ENCODE data around the gene PPP1R15A. TPM values are rescaled to one million over a fixed set of nuclear protein-coding genes. Genes with fewer than 3 reads are reported as not detected.

The PPP1R15A gene
- total and polyA plus RNA-seq, 2 of the 8 experiments (the other 6 are each of a cell fraction or from before 2014, with no cell fraction given) = 4.1 to 14.0 TPM

DNA sequence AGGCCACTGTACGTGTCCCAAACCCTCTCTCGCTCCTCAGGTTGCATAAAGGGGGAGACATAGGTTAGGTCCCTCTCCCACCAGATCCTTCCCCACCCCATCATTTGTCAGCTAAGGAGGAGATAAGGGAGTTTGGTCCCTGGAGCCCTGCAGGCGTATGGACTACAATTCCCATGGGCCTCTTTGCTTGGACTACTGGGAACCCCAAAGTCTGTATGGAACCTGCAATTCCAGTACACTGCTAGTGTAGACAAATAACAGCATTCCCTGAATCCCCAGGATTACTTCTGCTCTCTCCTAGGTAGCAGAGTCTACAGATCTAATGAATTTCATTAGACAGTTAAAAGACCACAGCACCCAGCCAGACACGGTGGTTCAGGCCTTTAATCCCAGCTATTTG is 19.9 kb upstream of the PPP1R15A start:
- WGBS, 2 experiments (ENCODE audit: extremely low coverage in 1 of 2, insufficient coverage in 1 of 2, insufficient read length in 1 of 2, insufficient replicate concordance in 2 of 2, low coverage in 1 of 2, low lambda C conversion rate in 2 of 2, missing lambda C conversion rate in 1 of 2) = 91% methylated on average over 4 of the region's 4 CpGs; no CpG with 5 or more reads in 1 of the 2 experiments
- no peak overlapping the region for H3K23ac ChIP-seq (ENCODE audit: insufficient read length)
- no peaks in the 10 kb centered on the region for H3K4me1 ChIP-seq (replicated peaks in 1 of 4; ENCODE audit: control insufficient read depth in 3 of 4, insufficient read depth in 4 of 4, low read length in 3 of 4)
- H2BK12ac ChIP-seq (ENCODE audit: low read depth, low read length) = no peak overlapping the region
- H2BK120ac ChIP-seq (replicated peaks; ENCODE audit: low read depth, low read length) = no peak overlapping the region
- no peaks in the 10 kb centered on the region for H3K79me2 ChIP-seq (ENCODE audit: control insufficient read depth in 1 of 2, insufficient read depth in 2 of 2, low read length in 2 of 2)
- TF ChIP-seq SIX5 (IDR thresholded peaks at IDR 0.05; ENCODE audit: low read depth, low read length) = peak; percentile 39
- TF ChIP-seq KDM1A (IDR thresholded peaks at IDR 0.05; ENCODE audit: borderline replicate concordance, low read length) = no peak
- TF ChIP-seq, protein P1, sequence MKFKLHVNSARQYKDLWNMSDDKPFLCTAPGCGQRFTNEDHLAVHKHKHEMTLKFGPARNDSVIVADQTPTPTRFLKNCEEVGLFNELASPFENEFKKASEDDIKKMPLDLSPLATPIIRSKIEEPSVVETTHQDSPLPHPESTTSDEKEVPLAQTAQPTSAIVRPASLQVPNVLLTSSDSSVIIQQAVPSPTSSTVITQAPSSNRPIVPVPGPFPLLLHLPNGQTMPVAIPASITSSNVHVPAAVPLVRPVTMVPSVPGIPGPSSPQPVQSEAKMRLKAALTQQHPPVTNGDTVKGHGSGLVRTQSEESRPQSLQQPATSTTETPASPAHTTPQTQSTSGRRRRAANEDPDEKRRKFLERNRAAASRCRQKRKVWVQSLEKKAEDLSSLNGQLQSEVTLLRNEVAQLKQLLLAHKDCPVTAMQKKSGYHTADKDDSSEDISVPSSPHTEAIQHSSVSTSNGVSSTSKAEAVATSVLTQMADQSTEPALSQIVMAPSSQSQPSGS (IDR thresholded peaks at IDR 0.05; ENCODE audit: low read length) = no peak
- TF ChIP-seq SAP30 (IDR thresholded peaks at IDR 0.05; ENCODE audit: insufficient read depth, insufficient replicate concordance, low read length) = no peak
- no peak overlapping the region for H3K18ac ChIP-seq (ENCODE audit: extremely low read depth, low read length)
- H4K8ac ChIP-seq (ENCODE audit: extremely low read depth, insufficient read depth, low read length) = no peak overlapping the region
- H3K56ac ChIP-seq (replicated peaks; ENCODE audit: insufficient read length, low read depth, low read length) = no peak overlapping the region
- CTCF ChIA-PET (ENCODE audit: partially characterized antibody) = interaction anchor here (0.8 to 3.5 kb wide), 9 partner anchors 8 to 139 kb away, joined by 3 to 15 read pairs (median 3); no protein-coding TSS in a partner anchor
- no peak overlapping the region for H3K9ac ChIP-seq (replicated peaks in 1 of 4; ENCODE audit: extremely low read depth in 1 of 4, low read depth in 3 of 4, low read length in 3 of 4)
- no peak overlapping the region for H3K4me3 ChIP-seq (ENCODE audit: extremely low read depth in 1 of 4, insufficient read depth in 2 of 4, low read depth in 3 of 4, low read length in 4 of 4)
- H2BK20ac ChIP-seq (ENCODE audit: low read length) = no peak overlapping the region
- no peak overlapping the region for H3K14ac ChIP-seq (ENCODE audit: insufficient read length)
- H3K27ac ChIP-seq (ENCODE audit: low read depth, low read length) = no peak overlapping the region
- H4K20me1 ChIP-seq (replicated peaks in 1 of 2; ENCODE audit: control insufficient read depth in 1 of 2, insufficient read depth in 2 of 2, low read length in 2 of 2) = peaks cover 0 to 1% of the 10 kb centered on the region in 2 experiments
- H3K27me3 ChIP-seq (replicated peaks in 1 of 4; ENCODE audit: control insufficient read depth in 3 of 4, extremely low read depth in 1 of 4, insufficient read depth in 3 of 4, low read length in 3 of 4) = no peaks in the 10 kb centered on the region
- peaks cover 0 to 6% (median 2%) of the 10 kb centered on the region in 4 experiments; a peak in 3 of 8 replicates for H3K36me3 ChIP-seq (ENCODE audit: control insufficient read depth in 2 of 4, insufficient read depth in 4 of 4, low read length in 3 of 4)
- no peak overlapping the region for H2AFZ ChIP-seq (ENCODE audit: low read length)
- no peak overlapping the region for H3K4ac ChIP-seq (replicated peaks; ENCODE audit: insufficient read length, low read depth, low read length)
- H3K4me2 ChIP-seq (ENCODE audit: insufficient read depth in 1 of 2, low read depth in 2 of 2, low read length in 2 of 2) = no peak overlapping the region
- no peak overlapping the region for H2AK5ac ChIP-seq (ENCODE audit: low read depth, low read length)
- H2BK5ac ChIP-seq (ENCODE audit: low read depth, low read length) = no peak overlapping the region
- H4K5ac ChIP-seq (ENCODE audit: insufficient read length, low read depth, low read length) = no peak overlapping the region
- no peaks in the 10 kb centered on the region for H3K79me1 ChIP-seq (ENCODE audit: low read depth, low read length)
- no peak overlapping the region for H4K91ac ChIP-seq (replicated peaks; ENCODE audit: insufficient read length, low read length)
- no peaks in the 10 kb centered on the region for H3K23me2 ChIP-seq (ENCODE audit: low read depth, low read length)
- no peak for FAIRE-seq
- POLR2A ChIA-PET (ENCODE audit: partially characterized antibody) = interaction anchor here (1.1 to 8.0 kb wide), 3 partner anchors 10 to 106 kb away, joined by 3 to 40 read pairs (median 8); partner anchors contain the start of genes IZUMO1 and PPP1R15A
- no peak overlapping the region for H2BK15ac ChIP-seq (ENCODE audit: low read length)
- DNase-seq (ENCODE audit: low read depth in 1 of 2, low spot score in 2 of 2) = no peak
- no peaks in the 10 kb centered on the region for H3K9me3 ChIP-seq (ENCODE audit: insufficient read depth in 2 of 2, low read depth in 1 of 2, low read length in 1 of 2)

All from H1 (cell line).